Measurements from ENCODE around the gene ADGRB3. TPM values are rescaled to one million over a fixed set of nuclear protein-coding genes. Genes with fewer than 3 reads are reported as not detected.

ADGRB3 gene
- total RNA-seq, 1 donor from 2014 or later, result 0.92 TPM

DNA sequence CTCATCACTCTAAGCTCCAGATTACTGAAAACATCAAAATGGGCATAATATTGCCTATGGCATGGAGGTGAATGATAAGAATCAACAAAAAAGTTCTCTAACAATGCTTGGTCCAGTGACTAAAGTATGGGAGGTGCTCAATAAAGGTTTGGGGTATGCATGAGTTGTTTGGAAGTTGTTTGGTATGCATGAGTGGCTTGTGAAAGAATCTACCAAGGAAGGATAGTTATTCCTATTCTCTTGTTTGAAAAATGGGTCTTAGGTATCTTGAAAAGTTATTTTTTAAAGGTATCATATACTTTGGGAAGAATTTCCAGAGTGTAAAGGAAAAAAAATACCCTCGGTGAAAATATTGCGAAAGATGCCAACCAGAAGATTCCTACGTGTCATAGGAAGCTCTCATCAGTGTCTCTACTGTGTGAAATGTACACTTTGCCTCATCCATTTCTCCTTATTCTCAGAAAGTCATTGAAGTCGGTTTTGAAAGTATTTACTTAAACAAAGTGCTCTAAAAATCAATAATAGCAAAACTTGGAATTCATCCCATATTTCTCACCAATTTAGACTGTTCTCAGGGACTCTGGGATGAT, 449.8 kb downstream of the ADGRB3 start:
- Histone ChIP-seq H3K4me3 (ENCODE audit: low read depth, low read length) (no peak overlapping the region), H3K27me3 (ENCODE audit: control insufficient read depth, insufficient read depth, low read length) (no peaks in the 10 kb centered on the region), H3K36me3 (ENCODE audit: control insufficient read depth, insufficient read depth, low read length) (no peaks in the 10 kb centered on the region)
- TF ChIP-seq, protein P1, sequence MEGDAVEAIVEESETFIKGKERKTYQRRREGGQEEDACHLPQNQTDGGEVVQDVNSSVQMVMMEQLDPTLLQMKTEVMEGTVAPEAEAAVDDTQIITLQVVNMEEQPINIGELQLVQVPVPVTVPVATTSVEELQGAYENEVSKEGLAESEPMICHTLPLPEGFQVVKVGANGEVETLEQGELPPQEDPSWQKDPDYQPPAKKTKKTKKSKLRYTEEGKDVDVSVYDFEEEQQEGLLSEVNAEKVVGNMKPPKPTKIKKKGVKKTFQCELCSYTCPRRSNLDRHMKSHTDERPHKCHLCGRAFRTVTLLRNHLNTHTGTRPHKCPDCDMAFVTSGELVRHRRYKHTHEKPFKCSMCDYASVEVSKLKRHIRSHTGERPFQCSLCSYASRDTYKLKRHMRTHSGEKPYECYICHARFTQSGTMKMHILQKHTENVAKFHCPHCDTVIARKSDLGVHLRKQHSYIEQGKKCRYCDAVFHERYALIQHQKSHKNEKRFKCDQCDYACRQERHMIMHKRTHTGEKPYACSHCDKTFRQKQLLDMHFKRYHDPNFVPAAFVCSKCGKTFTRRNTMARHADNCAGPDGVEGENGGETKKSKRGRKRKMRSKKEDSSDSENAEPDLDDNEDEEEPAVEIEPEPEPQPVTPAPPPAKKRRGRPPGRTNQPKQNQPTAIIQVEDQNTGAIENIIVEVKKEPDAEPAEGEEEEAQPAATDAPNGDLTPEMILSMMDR (IDR thresholded peaks at IDR 0.05; ENCODE audit: insufficient read depth, low read length, poor library complexity, severe bottlenecking), result no peak
- no peak for DNase-seq (ENCODE audit: low read depth)

DNA sequence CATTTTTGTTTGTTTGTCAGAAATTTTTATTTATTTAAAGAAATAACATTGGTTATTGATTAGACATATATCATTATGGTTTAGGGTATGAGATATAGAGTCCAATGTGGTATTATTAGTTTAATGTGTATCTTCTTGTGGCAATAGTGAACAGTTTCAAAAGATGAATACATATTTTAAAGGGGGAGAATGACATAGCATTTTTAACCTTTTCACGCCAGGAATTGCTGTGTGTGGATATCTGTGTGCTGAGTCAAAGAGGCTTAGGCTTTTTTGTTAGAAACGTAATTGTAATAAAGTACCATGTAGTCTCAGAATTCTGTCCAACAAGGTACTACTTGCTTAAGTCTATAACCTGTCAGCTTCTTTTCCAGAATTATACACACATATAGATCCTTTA, 451.6 kb downstream of the ADGRB3 start:
- no peak overlapping the region for H3K4me3 ChIP-seq (ENCODE audit: low read depth, low read length)
- no peak for DNase-seq (ENCODE audit: low read depth)
- TF ChIP-seq, protein P1 (IDR thresholded peaks at IDR 0.05; ENCODE audit: insufficient read depth, low read length, poor library complexity, severe bottlenecking), result no peak

GRCh38 chr6:69089539-69089938, 454.5 kb downstream of the ADGRB3 start:
- Histone ChIP-seq H3K4me3 (ENCODE audit: low read depth, low read length) (no peak overlapping the region), H3K27me3 (ENCODE audit: control insufficient read depth, insufficient read depth, low read length) (no peaks in the 10 kb centered on the region), H3K36me3 (ENCODE audit: control insufficient read depth, insufficient read depth, low read length) (no peaks in the 10 kb centered on the region)
- TF ChIP-seq, protein P1 (IDR thresholded peaks at IDR 0.05; ENCODE audit: insufficient read depth, low read length, poor library complexity, severe bottlenecking), result no peak
- no peak for DNase-seq (ENCODE audit: low read depth)

More for the DNA sequence above, 451.6 kb downstream of the ADGRB3 start:
- no peaks in the 10 kb centered on the region for H3K27me3 ChIP-seq (ENCODE audit: control insufficient read depth, insufficient read depth, low read length)
- H3K36me3 ChIP-seq (ENCODE audit: control insufficient read depth, insufficient read depth, low read length), result no peaks in the 10 kb centered on the region

DNA sequence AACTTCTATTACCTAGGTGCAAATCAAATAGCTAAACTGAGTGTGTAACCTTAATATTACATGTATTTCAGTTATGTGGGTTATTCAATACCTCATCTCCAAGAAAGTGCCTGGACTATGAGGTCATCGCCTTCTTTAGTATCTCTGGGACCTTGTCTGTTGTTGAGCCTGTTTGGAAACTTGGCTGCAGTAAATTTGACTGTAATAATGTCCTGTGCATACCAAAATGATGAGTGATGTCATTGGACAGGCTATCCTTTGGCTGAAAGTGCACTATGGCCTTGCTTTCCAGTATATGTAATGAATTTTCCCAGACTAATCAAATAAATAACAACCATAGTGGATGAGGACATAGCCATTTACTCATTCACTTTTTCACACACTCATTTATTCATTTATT, 455.1 kb downstream of the ADGRB3 start:
- H3K4me3 ChIP-seq (ENCODE audit: low read depth, low read length), result no peak overlapping the region
- no peaks in the 10 kb centered on the region for H3K27me3 ChIP-seq (ENCODE audit: control insufficient read depth, insufficient read depth, low read length)
- no peaks in the 10 kb centered on the region for H3K36me3 ChIP-seq (ENCODE audit: control insufficient read depth, insufficient read depth, low read length)
- TF ChIP-seq, protein P1 (IDR thresholded peaks at IDR 0.05; ENCODE audit: insufficient read depth, low read length, poor library complexity, severe bottlenecking), result no peak
- DNase-seq (ENCODE audit: low read depth), result peak; percentile 81

DNA sequence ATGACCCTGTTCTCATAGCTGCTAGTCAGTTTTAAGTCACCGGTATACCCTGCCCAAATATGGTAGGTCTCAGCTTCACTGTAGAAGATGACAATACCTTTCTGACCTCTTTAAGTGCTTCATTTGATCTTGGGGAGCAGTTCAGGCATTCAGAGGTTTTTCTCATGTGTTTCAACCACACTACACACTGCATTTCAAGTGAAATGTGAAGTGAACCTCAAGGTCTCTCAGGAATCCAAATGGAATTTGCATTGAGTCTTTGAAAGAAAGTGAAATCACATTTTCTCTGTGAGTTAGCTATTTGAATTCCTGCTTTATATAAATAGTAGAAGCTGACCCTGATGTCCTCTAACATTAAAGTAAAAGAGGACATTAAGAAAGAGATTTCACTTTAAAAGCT, 461.6 kb downstream of the ADGRB3 start:
- TF ChIP-seq, protein P1 (IDR thresholded peaks at IDR 0.05; ENCODE audit: insufficient read depth, low read length, poor library complexity, severe bottlenecking), result no peak
- no peaks in the 10 kb centered on the region for H3K27me3 ChIP-seq (ENCODE audit: control insufficient read depth, insufficient read depth, low read length)
- DNase-seq (ENCODE audit: low read depth), result peak; percentile 9
- no peaks in the 10 kb centered on the region for H3K36me3 ChIP-seq (ENCODE audit: control insufficient read depth, insufficient read depth, low read length)
- H3K4me3 ChIP-seq (ENCODE audit: low read depth, low read length), result no peak overlapping the region

DNA sequence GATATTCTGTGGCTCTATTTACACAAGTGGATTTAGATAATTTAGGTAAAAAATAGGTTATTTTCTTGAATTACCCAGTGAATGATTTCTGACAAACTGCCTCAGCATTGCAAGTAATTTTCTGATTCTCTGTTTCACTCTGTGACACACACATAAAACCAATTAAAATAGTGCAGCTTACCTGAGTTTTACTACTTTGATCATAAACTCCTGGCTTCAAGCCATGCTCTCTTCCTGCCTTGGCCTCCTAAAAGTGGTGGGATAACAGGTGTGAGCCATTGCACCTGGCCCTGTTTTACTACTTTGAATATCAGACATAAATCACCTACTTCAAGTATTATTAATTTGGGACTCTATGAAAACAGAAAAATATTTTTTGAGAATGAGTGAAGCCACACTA, 462.9 kb downstream of the ADGRB3 start:
- TF ChIP-seq, protein P1 (IDR thresholded peaks at IDR 0.05; ENCODE audit: insufficient read depth, low read length, poor library complexity, severe bottlenecking), result no peak

More for the DNA sequence above, 462.9 kb downstream of the ADGRB3 start:
- H3K36me3 ChIP-seq (ENCODE audit: control insufficient read depth, insufficient read depth, low read length), result no peaks in the 10 kb centered on the region
- no peaks in the 10 kb centered on the region for H3K27me3 ChIP-seq (ENCODE audit: control insufficient read depth, insufficient read depth, low read length)
- DNase-seq (ENCODE audit: low read depth), result no peak
- no peak overlapping the region for H3K4me3 ChIP-seq (ENCODE audit: low read depth, low read length)

Measured in kidney epithelial cell (primary cell).